HG03469 (cell line): ENCODE measurements around the gene CCDC146.

Experiments used
- ATAC-seq: cut with Tn5 transposase; IDR thresholded peaks from one replicate; pipeline ENCODE4 v1.9.1; 2021; ENCODE audit warnings: mild to moderate bottlenecking, moderate library complexity, moderate number of reproducible peaks; ENCODE audit not compliant: unreplicated experiment

CCDC146 gene

GRCh38 chr7:77282897-77283296 lies 160.5 kb downstream of the CCDC146 start:
- no peak for ATAC-seq

GRCh38 chr7:77284005-77284404 lies 161.6 kb downstream of the CCDC146 start:
- ATAC-seq = no peak

GRCh38 chr7:77284616-77285015 lies 162.2 kb downstream of the CCDC146 start:
- ATAC-seq = no peak

- ATAC-seq = no peak
Measured at GRCh38 chr7:77288676-77289320, 166.4 kb downstream of the CCDC146 start.

DNA sequence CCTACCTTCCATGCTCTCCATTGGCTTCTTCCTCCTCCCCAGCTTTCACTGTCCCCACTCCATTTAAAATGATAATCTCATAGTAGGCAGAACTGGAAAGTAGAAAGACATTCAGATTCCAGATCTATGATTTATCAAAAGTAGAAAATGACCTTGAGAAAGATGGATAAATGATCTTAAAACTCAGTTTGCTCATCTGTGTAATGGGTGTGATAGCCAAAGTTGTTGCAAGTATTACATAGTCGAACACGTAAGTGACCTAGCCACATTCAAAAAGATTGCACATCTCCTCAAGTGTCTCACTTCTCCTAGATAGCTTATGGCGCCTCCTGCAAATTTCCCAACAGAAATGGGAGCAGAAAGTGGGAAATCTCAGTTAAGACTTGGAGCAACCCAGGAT lies 167.0 kb downstream of the CCDC146 start:
- no peak for ATAC-seq

- ATAC-seq = no peak
Measured at GRCh38 chr7:77290425-77290824, 168.0 kb downstream of the CCDC146 start.

- ATAC-seq = no peak
Measured at GRCh38 chr7:77293046-77293445, 170.6 kb downstream of the CCDC146 start.

GRCh38 chr7:77295549-77295948 lies 173.1 kb downstream of the CCDC146 start:
- ATAC-seq = no peak

DNA sequence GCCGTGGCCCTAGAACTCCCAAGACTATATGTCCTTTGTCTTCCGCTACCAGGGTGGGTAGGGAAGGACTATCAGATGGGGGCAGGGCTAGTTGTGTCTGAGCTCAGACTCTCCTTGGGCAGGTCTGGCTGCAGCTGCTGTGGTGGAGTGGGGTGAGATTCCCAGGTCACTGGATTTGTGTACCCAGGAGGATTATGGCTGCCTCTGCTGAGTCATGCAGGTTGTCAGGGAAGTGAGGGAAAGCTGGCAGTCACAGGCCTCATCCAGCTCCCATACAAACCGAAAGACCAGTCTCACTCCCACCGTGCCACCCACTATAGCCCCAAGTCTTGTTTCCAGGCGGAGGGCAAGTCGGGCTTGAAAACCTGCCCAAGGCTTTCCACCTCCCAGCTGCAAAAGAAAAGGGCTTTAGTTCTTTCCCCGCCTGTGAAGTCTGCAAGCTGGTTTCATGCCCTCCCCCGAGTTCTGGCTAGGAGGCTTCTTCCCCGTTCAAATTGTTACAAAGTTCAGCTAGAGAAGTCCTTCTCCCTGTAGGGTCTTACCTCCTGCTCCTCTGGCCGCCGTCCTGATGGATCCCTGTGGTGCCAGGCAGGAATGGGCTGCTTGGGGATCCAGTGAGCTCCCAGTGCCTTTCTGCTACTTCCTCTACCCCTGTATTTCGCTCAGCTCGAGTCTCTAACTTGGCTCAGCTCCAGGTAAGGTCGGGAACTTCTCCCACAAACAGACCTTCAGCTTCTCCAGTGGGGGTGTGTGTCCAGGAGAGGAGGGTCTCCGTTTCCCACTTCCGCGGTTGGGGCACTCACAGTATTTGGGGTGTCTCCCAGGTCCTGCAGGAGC lies 184.0 kb downstream of the CCDC146 start:
- no peak for ATAC-seq

DNA sequence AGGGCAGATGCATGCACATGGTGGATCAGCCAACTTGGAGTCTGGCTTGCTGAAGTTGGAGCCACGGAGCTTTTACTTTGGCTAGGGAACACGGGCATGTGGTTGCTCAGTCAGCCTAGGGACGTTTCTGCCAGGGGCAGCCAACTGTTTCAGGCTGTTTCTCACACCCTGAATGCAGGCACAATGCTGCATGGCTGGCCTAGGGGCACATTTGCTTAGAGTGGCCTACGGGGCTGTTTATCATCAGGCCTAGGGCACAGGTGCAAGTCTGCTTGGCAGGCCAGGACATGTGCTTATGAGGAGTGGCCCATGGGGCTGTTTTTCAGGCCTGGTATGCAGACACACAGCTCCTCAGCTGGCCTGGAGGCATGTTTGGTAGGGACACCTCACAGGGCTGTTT lies 186.4 kb downstream of the CCDC146 start:
- no peak for ATAC-seq

GRCh38 chr7:77309714-77310220 lies 187.4 kb downstream of the CCDC146 start:
- no peak for ATAC-seq

DNA sequence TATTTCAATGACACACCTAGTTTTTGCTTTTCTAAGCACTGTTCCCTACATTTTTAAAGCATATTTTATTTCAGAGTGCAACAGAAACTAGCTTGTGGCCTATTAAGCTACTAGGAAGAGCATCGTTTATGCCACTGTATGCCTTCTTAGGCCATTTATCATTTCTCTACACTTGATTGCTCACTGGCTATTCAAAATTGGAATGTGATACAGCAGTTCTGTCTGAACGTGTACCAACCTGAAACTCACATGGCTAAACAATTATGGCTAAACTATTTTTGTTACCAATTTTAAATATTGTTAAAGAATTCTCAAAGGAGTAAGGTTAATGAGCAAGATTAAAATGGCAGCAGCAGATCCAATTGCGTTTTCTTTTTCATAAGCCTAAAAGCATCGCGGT lies 188.6 kb downstream of the CCDC146 start:
- ATAC-seq = no peak

GRCh38 chr7:77313085-77313484 lies 190.7 kb downstream of the CCDC146 start:
- no peak for ATAC-seq

DNA sequence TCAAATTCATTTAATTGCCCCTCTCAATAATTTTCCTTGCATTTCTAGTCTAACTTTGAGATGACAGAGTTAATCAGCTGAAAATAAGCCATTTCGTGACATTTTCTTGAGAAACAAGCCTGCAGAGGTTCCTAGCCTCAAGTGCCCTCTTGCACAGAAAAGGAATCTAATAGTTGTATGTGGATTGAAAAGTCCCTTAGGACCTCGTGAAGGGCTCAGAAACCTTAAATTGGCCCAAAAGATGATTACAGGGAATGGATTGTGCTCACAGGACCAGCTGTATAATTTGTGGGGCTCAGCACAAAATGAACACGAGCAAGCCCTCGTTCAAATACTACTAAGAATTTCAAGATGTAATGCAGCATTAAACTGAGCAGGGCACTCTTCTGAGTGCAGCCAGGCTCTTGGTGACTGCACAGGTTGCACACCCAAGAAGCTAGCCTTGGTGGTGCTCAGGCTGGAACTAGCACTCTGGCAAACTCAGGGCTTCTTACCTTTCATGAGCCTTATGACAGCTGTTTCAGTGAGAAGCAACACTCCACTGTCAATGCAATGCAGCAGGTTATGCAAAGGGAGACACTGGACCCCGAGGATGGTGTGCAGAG lies 191.6 kb downstream of the CCDC146 start:
- no peak for ATAC-seq

- ATAC-seq = no peak
Measured at GRCh38 chr7:77315182-77315591, 192.8 kb downstream of the CCDC146 start.

- ATAC-seq = no peak
Measured at GRCh38 chr7:77316219-77316978, 194.0 kb downstream of the CCDC146 start.

DNA sequence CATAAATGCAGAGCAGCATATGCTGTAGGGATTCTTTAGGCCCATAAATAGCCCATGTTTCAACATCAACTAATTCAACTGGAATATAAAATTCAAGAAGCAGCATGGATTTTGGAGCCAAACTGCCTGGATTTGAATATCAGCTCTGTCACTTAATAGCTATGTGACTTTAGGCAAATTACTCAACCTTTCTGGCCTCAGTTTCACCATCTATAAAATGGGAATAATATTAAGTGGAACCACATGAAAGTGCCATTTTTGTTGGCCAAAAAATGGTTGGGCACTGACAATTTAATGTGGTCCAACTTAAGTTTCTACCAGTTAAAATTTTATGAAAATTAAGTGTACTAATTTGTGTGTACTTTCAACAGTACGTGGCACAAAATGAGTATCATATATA lies 195.6 kb downstream of the CCDC146 start:
- ATAC-seq = no peak

DNA sequence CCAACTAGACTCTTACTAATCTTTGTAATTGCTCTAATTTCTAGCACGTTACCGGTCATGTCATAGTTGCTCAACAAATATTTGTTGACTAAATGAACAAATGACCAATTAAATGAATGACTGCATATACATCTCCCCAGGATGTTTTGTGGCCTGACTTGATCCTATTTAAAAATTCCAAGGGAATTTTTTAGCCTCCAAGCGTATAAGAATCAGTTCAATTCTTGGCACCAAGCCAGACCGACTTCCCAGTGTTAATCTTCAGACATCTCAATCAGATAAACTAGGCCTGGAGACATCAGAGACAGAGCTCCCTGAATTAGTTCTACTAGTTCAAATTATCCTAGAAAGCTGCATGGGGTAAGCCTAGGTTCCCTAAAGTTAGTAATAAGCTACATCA lies 197.7 kb downstream of the CCDC146 start:
- no peak for ATAC-seq

GRCh38 chr7:77320714-77321113 lies 198.3 kb downstream of the CCDC146 start:
- ATAC-seq = no peak

DNA sequence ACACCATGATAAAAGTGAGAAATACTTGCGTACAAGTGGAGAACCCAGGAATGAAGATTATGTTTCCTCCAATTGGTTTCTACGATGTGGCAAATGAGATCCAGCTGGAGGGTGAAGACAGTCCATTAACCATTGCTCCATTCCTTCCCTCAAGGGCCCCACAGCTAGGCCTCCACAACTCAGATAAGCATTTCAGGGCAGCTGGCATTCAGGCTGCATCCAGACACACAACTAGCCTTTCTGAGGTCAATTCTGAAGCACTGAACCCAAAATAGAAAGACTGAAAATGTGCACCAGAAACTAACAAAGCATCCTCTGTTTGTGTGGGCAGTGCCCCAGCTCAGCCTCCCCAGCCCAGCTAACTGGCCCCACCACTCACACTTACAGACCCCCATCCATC lies 198.9 kb downstream of the CCDC146 start:
- ATAC-seq = no peak

GRCh38 chr7:77326131-77326530 lies 203.7 kb downstream of the CCDC146 start:
- ATAC-seq = no peak
